Peyer's patch (tissue), 4 donors: Measurements from ENCODE around the gene GADL1.

Experiments used
- CTCF ChIP-seq, 6 experiments: fragments of 450-650 bp in 4 of 6; fragments of 200-600 bp in 2 of 6; sonication (generic) in 1 of 6; IDR thresholded peaks; one replicate each; pipeline ENCODE4 v1.5.1; 2017 to 2019; ENCODE audit warnings: antibody characterized with exemption in 6 of 6, mild to moderate bottlenecking in 3 of 6, moderate library complexity in 1 of 6
- POLR2A ChIP-seq, 2 donors: fragments of 450-650 bp; IDR thresholded peaks; one replicate each; pipeline ENCODE4 v1.5.1; 2017; ENCODE audit warnings: antibody characterized with exemption in 2 of 2, mild to moderate bottlenecking in 2 of 2, moderate library complexity in 2 of 2

- TF ChIP-seq CTCF (IDR thresholded peaks at IDR 0.05) = no peak
- TF ChIP-seq POLR2A (IDR thresholded peaks at IDR 0.05) = no peak
Measured at GRCh38 chr3:30894521-30895251, at the start of gene GADL1.
